Measurements from ENCODE around the gene ZNF672. TPM values are rescaled to one million over a fixed set of nuclear protein-coding genes. Genes with fewer than 3 reads are reported as not detected.

Gene ZNF672
- total and polyA plus RNA-seq, 2 of the 13 experiments (the other 11 are each of a cell fraction or from before 2014, with no cell fraction given), result 17.2 to 22.9 TPM

DNA sequence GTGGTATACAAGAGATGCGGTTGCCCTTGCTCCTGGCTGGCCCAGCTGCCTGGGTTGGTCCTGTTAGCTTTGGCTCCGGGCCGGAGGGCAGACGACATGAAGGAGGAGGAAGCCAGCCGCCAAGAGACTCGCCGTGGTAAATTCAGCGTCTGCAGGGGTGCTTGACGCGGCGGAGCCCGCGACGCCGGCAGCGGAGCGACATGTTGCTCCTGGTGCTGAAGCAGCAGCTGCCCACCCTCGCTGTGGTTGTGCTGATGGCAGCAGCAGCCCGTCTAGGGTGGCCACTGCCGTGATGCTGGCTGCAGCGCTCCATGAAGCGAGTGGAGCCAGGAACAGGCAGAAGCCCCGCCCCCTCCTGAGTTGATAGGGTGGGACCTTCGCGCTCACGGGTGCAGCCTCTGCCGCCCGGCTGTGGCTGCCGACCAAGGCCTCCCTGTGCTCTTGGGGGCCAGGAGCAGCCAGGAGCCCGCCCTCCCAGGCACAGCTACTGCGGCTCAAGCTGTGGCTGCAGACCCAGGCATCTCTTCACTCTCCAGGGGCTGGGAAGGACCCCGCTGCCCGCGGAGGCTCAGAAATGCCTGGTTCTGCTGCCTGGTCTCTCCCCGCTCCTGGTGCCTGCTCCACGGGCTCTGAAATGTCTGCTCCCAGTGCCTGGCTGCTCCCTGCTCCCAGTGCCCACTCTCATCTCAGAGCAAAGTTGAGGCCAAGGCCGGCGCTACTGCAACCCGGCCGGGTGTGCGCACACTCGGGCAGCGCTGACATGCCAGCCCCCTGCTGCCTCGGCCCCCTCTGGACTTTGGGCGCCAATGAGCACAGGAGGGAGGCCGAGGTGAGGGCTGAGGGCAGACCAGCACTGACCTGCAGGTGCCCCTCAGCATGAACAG is 25.2 kb downstream of the ZNF672 start (continued):
- TF ChIP-seq, protein P1, sequence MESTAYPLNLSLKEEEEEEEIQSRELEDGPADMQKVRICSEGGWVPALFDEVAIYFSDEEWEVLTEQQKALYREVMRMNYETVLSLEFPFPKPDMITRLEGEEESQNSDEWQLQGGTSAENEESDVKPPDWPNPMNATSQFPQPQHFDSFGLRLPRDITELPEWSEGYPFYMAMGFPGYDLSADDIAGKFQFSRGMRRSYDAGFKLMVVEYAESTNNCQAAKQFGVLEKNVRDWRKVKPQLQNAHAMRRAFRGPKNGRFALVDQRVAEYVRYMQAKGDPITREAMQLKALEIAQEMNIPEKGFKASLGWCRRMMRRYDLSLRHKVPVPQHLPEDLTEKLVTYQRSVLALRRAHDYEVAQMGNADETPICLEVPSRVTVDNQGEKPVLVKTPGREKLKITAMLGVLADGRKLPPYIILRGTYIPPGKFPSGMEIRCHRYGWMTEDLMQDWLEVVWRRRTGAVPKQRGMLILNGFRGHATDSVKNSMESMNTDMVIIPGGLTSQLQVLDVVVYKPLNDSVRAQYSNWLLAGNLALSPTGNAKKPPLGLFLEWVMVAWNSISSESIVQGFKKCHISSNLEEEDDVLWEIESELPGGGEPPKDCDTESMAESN (CRISPR knock-in tag; conservative IDR thresholded peaks at IDR 0.05), result no peak; the same call in 1 of the 2 replicates
- TF ChIP-seq ONECUT2 (CRISPR knock-in tag; IDR thresholded peaks at IDR 0.05), result no peak
- TF ChIP-seq CREB1 (IDR thresholded peaks at IDR 0.05), result no peak
- TF ChIP-seq CREB1 (CRISPR knock-in tag; IDR thresholded peaks at IDR 0.05), result no peak
- TF ChIP-seq ARNTL (CRISPR knock-in tag; IDR thresholded peaks at IDR 0.05), result peak; percentile 17; the same call in 1 of the 2 replicates
- TF ChIP-seq ZNF598 (CRISPR knock-in tag; IDR thresholded peaks at IDR 0.05; ENCODE audit: borderline replicate concordance), result 0 out of 2 replicates have a peak, but pooled peaks have one; percentile 23
- TF ChIP-seq, protein P2, sequence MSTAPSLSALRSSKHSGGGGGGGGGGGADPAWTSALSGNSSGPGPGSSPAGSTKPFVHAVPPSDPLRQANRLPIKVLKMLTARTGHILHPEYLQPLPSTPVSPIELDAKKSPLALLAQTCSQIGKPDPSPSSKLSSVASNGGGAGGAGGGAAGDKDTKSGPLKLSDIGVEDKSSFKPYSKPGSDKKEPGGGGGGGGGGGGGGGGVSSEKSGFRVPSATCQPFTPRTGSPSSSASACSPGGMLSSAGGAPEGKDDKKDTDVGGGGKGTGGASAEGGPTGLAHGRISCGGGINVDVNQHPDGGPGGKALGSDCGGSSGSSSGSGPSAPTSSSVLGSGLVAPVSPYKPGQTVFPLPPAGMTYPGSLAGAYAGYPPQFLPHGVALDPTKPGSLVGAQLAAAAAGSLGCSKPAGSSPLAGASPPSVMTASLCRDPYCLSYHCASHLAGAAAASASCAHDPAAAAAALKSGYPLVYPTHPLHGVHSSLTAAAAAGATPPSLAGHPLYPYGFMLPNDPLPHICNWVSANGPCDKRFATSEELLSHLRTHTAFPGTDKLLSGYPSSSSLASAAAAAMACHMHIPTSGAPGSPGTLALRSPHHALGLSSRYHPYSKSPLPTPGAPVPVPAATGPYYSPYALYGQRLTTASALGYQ (CRISPR knock-in tag; IDR thresholded peaks at IDR 0.05), result no peak; the same call in 1 of the 2 replicates
- TF ChIP-seq ZFP91 (CRISPR knock-in tag; IDR thresholded peaks at IDR 0.05; ENCODE audit: borderline replicate concordance), result peak; percentile 94
- peak; percentile 25; the same call in 1 of the 2 replicates for TF ChIP-seq ZNF121 (CRISPR knock-in tag; IDR thresholded peaks at IDR 0.05)
- TF ChIP-seq YEATS4 (CRISPR knock-in tag; IDR thresholded peaks at IDR 0.05; ENCODE audit: borderline replicate concordance), result no peak
- TF ChIP-seq ZBTB42 (CRISPR knock-in tag; IDR thresholded peaks at IDR 0.05), result peak; percentile 72
- TF ChIP-seq ZNF644 (CRISPR knock-in tag; IDR thresholded peaks at IDR 0.05; ENCODE audit: low read depth), result no peak
- peak; percentile 54; the same call in 1 of the 2 replicates for TF ChIP-seq TFDP2 (CRISPR knock-in tag; IDR thresholded peaks at IDR 0.05)
- peak; percentile 66 for TF ChIP-seq ZNF564 (CRISPR knock-in tag; IDR thresholded peaks at IDR 0.05)
- TF ChIP-seq SYNCRIP (IDR thresholded peaks at IDR 0.05; ENCODE audit: insufficient read depth, low read depth, low read length), result no peak
- TF ChIP-seq PHF20 (CRISPR knock-in tag; IDR thresholded peaks at IDR 0.05), result peak; percentile 36; the same call in 1 of the 2 replicates
- TF ChIP-seq KDM3A (CRISPR knock-in tag; IDR thresholded peaks at IDR 0.05; ENCODE audit: low read depth), result peak; percentile 68; the same call in 1 of the 2 replicates
- 0 out of 2 replicates have a peak, but pooled peaks have one; percentile 88 for TF ChIP-seq DNMT1 (CRISPR knock-in tag; IDR thresholded peaks at IDR 0.05)
- TF ChIP-seq SMAD9 (CRISPR knock-in tag; IDR thresholded peaks at IDR 0.05), result no peak
- no peak for TF ChIP-seq ZNF510 (CRISPR knock-in tag; IDR thresholded peaks at IDR 0.05; ENCODE audit: low read depth)
- peak; percentile 11; the same call in 1 of the 2 replicates for TF ChIP-seq ATF3 (CRISPR knock-in tag; IDR thresholded peaks at IDR 0.05)

Data from HepG2 (cell line).